Measurements from ENCODE around the gene NUP214. TPM values are rescaled to one million over a fixed set of nuclear protein-coding genes. Genes with fewer than 3 reads are reported as not detected.

NUP214 gene
- polyA plus RNA-seq, 1 donor from 2014 or later = 15.0 TPM

GRCh38 chr9:131178382-131178781 is 53.0 kb downstream of the NUP214 start:
- H3K4me3 ChIP-seq (ENCODE audit: low read length) = no peak overlapping the region
- H3K9me2 ChIP-seq (ENCODE audit: insufficient read depth, low read length) = no peaks in the 10 kb centered on the region
- H3K27ac ChIP-seq (ENCODE audit: low read length) = no peak overlapping the region
- H3K9ac ChIP-seq (ENCODE audit: low read length) = no peak overlapping the region
- no peaks in the 10 kb centered on the region for H3K27me3 ChIP-seq (ENCODE audit: insufficient read depth, low read depth, low read length)
- H4K20me1 ChIP-seq (ENCODE audit: insufficient read depth) = no peaks in the 10 kb centered on the region
- H3K9me3 ChIP-seq (ENCODE audit: low read length) = no peaks in the 10 kb centered on the region
- H3F3A ChIP-seq (ENCODE audit: insufficient read depth, low read length, poor library complexity, severe bottlenecking) = no peaks in the 10 kb centered on the region
- H2AFZ ChIP-seq (ENCODE audit: low read depth, low read length) = no peak overlapping the region
- H3K79me2 ChIP-seq (replicated peaks; ENCODE audit: insufficient read depth, low read length) = no peaks in the 10 kb centered on the region
- no peak for TF ChIP-seq EZH2 (IDR thresholded peaks at IDR 0.05; ENCODE audit: borderline replicate concordance, insufficient read depth, low read length, poor library complexity, severe bottlenecking)
- TF ChIP-seq RAD21 (conservative IDR thresholded peaks at IDR 0.05) = peak; percentile 81
- TF ChIP-seq MXI1 (conservative IDR thresholded peaks at IDR 0.05; ENCODE audit: poor library complexity, severe bottlenecking) = no peak
- TF ChIP-seq SMC3 (conservative IDR thresholded peaks at IDR 0.05; ENCODE audit: poor library complexity) = peak; percentile 90
- peak; percentile 86 for TF ChIP-seq CTCF (IDR thresholded peaks at IDR 0.05; ENCODE audit: poor library complexity, severe bottlenecking)
- H3K36me3 ChIP-seq (ENCODE audit: insufficient read depth, low read length) = peaks cover 13% of the 10 kb centered on the region
- no peak overlapping the region for H3K4me2 ChIP-seq (ENCODE audit: low read length)

- H3K79me2 ChIP-seq (replicated peaks; ENCODE audit: insufficient read depth, low read length) = no peaks in the 10 kb centered on the region
- no peak overlapping the region for H2AFZ ChIP-seq (ENCODE audit: low read depth, low read length)
- no peak for TF ChIP-seq POLR2AphosphoS5 (IDR thresholded peaks at IDR 0.05)
- no peak for TF ChIP-seq CTCF (IDR thresholded peaks at IDR 0.05; ENCODE audit: poor library complexity, severe bottlenecking)
- TF ChIP-seq EP300 (conservative IDR thresholded peaks at IDR 0.05; ENCODE audit: poor library complexity, severe bottlenecking) = no peak
- TF ChIP-seq SMC3 (conservative IDR thresholded peaks at IDR 0.05; ENCODE audit: poor library complexity) = no peak
- TF ChIP-seq MXI1 (conservative IDR thresholded peaks at IDR 0.05; ENCODE audit: poor library complexity, severe bottlenecking) = no peak
- H3K9me3 ChIP-seq (ENCODE audit: low read length) = no peaks in the 10 kb centered on the region
- no peak overlapping the region for H3K27ac ChIP-seq (ENCODE audit: low read length)
- H4K20me1 ChIP-seq (ENCODE audit: insufficient read depth) = no peaks in the 10 kb centered on the region
- H3F3A ChIP-seq (ENCODE audit: insufficient read depth, low read length, poor library complexity, severe bottlenecking) = no peaks in the 10 kb centered on the region
- H3K36me3 ChIP-seq (ENCODE audit: insufficient read depth, low read length) = peaks cover 13% of the 10 kb centered on the region
- no peak overlapping the region for H3K4me3 ChIP-seq (ENCODE audit: low read length)
- H3K4me2 ChIP-seq (ENCODE audit: low read length) = no peak overlapping the region
- no peaks in the 10 kb centered on the region for H3K9me2 ChIP-seq (ENCODE audit: insufficient read depth, low read length)
- H3K9ac ChIP-seq (ENCODE audit: low read length) = no peak overlapping the region
- H3K27me3 ChIP-seq (ENCODE audit: insufficient read depth, low read depth, low read length) = no peaks in the 10 kb centered on the region
Measured at GRCh38 chr9:131178926-131179325, 53.5 kb downstream of the NUP214 start.

GRCh38 chr9:131179561-131180219 is 54.3 kb downstream of the NUP214 start:
- Histone ChIP-seq H2AFZ (ENCODE audit: low read depth, low read length) (no peak overlapping the region), H3K9me2 (ENCODE audit: insufficient read depth, low read length) (no peaks in the 10 kb centered on the region), H3K4me2 (ENCODE audit: low read length) (no peak overlapping the region), H4K20me1 (ENCODE audit: insufficient read depth) (no peaks in the 10 kb centered on the region), H3K9me3 (ENCODE audit: low read length) (no peaks in the 10 kb centered on the region), H3K79me2 (replicated peaks; ENCODE audit: insufficient read depth, low read length) (no peaks in the 10 kb centered on the region), H3K4me3 (ENCODE audit: low read length) (no peak overlapping the region), H3F3A (ENCODE audit: insufficient read depth, low read length, poor library complexity, severe bottlenecking) (no peaks in the 10 kb centered on the region), H3K36me3 (ENCODE audit: insufficient read depth, low read length) (peaks cover 13% of the 10 kb centered on the region), H3K27ac (ENCODE audit: low read length) (no peak overlapping the region), H3K27me3 (ENCODE audit: insufficient read depth, low read depth, low read length) (no peaks in the 10 kb centered on the region), H3K9ac (ENCODE audit: low read length) (no peak overlapping the region)
- TF ChIP-seq TAF1 (IDR thresholded peaks at IDR 0.05; ENCODE audit: low read depth) (no peak), EP300 (conservative IDR thresholded peaks at IDR 0.05; ENCODE audit: poor library complexity, severe bottlenecking) (no peak), CTCF (IDR thresholded peaks at IDR 0.05; ENCODE audit: poor library complexity, severe bottlenecking) (no peak), MXI1 (conservative IDR thresholded peaks at IDR 0.05; ENCODE audit: poor library complexity, severe bottlenecking) (no peak), SMC3 (conservative IDR thresholded peaks at IDR 0.05; ENCODE audit: poor library complexity) (no peak), EZH2 (IDR thresholded peaks at IDR 0.05; ENCODE audit: borderline replicate concordance, insufficient read depth, low read length, poor library complexity, severe bottlenecking) (no peak), POLR2AphosphoS5 (IDR thresholded peaks at IDR 0.05) (no peak), RAD21 (conservative IDR thresholded peaks at IDR 0.05) (no peak), REST (IDR thresholded peaks at IDR 0.05; ENCODE audit: borderline replicate concordance) (no peak)
